Testis (tissue), 3 donors: ENCODE measurements around the gene EVX2. TPM values are rescaled to one million over a fixed set of nuclear protein-coding genes. Genes with fewer than 3 reads are reported as not detected.

Experiments used
- DNase-seq: peaks from one replicate; pipeline ENCODE4 v3.0.0-alpha.2; 2019
- H3K27ac ChIP-seq, 2 donors: fragments of 200-600 bp; sonication (generic); one replicate each; pipeline ENCODE4 v1.5.1; 2019
- H3K27me3 ChIP-seq: fragments of 200-600 bp; sonication (generic); one replicate; pipeline ENCODE4 v1.5.1; 2019
- H3K36me3 ChIP-seq: fragments of 200-600 bp; sonication (generic); one replicate; pipeline ENCODE4 v1.5.1; 2017; ENCODE audit warnings: low read depth; ENCODE audit errors: missing control alignments
- H3K4me1 ChIP-seq: fragments of 200-600 bp; sonication (generic); one replicate; pipeline ENCODE4 v1.5.1; 2019
- H3K4me3 ChIP-seq, 2 donors: fragments of 200-600 bp; sonication (generic); one replicate each; pipeline ENCODE4 v1.5.1; 2017 to 2019
- H3K9me3 ChIP-seq: fragments of 200-600 bp; sonication (generic); one replicate; pipeline ENCODE4 v1.5.1; 2017
- POLR2A ChIP-seq: fragments of 450-650 bp; IDR thresholded peaks from one replicate; pipeline ENCODE4 v1.6.1; 2017; ENCODE audit warnings: antibody characterized with exemption, mild to moderate bottlenecking, moderate library complexity
- WGBS, 2 donors: methylation state at CpG; one replicate each; pipeline ENCODE4 v1.1.5; 2018; 5-methylcytosine and 5-hydroxymethylcytosine counted together
- intact Hi-C: fragments of 100-400 bp; cut with DNase I; formaldehyde crosslinking; loops from one replicate; pipeline ENCODE4 v1.15.1; 2023; ENCODE audit warnings: low total_unique reads
- polyA plus RNA-seq: library from polyadenylated mRNA; stranded (reverse); fragments of 350-450 nt; fragmentation: Illumina TruSeq; extraction: RNeasy Lipid Tissue Mini Kit (QIAGEN cat#74804); gene quantifications from one replicate; pipeline ENCODE4 v1.2.3, GENCODE V29; 2014; ENCODE audit warnings: low read depth, low replicate concordance; ENCODE audit not compliant: insufficient read depth
- total RNA-seq, 2 donors: library from RNA; depleted of rRNA; stranded (reverse); fragments of >200 nt; gene quantifications; one replicate each; pipeline ENCODE4 v1.2.3, GENCODE V29; 2016
- TF ChIP-seq, protein P1 (sequence below), 3 experiments: fragments of 450-650 bp in 2 of 3; fragments of 200-600 bp in 1 of 3; sonication (generic) in 1 of 3; IDR thresholded peaks; one replicate each; pipeline ENCODE4 v1.5.1; 2016 to 2019; ENCODE audit warnings: antibody characterized with exemption in 3 of 3, mild to moderate bottlenecking in 2 of 3, moderate library complexity in 1 of 3

The EVX2 gene
- total and polyA plus RNA-seq, 3 donors from 2014 or later, result 1.5 to 3.1 (median 2.3) TPM

DNA sequence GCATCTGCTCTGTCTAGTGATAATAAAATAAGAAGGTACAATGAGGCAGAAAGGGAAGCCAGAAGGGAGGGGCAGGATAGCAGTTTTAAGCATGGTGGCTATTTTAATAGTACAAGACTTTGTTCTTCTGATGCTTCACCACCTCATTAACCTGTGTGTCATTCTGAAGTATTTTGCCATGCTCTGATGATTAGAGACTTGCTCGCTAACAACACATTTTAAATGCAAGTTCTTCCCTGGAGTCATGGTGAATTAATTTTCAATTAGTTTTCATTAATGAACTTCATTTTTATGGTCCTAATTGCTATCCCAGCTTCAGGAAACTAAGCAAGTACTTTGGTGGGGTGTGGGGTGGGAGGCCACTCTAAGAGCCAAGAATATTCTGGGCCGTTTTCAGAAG, 56.0 kb downstream of the EVX2 start:
- no peaks in the 10 kb centered on the region for H3K9me3 ChIP-seq
- intact Hi-C loops, result no loop called here
- DNase-seq, result no peak
- no peaks in the 10 kb centered on the region for H3K4me1 ChIP-seq
- TF ChIP-seq POLR2A, result no peak
- TF ChIP-seq, protein P1, sequence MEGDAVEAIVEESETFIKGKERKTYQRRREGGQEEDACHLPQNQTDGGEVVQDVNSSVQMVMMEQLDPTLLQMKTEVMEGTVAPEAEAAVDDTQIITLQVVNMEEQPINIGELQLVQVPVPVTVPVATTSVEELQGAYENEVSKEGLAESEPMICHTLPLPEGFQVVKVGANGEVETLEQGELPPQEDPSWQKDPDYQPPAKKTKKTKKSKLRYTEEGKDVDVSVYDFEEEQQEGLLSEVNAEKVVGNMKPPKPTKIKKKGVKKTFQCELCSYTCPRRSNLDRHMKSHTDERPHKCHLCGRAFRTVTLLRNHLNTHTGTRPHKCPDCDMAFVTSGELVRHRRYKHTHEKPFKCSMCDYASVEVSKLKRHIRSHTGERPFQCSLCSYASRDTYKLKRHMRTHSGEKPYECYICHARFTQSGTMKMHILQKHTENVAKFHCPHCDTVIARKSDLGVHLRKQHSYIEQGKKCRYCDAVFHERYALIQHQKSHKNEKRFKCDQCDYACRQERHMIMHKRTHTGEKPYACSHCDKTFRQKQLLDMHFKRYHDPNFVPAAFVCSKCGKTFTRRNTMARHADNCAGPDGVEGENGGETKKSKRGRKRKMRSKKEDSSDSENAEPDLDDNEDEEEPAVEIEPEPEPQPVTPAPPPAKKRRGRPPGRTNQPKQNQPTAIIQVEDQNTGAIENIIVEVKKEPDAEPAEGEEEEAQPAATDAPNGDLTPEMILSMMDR (IDR thresholded peaks at IDR 0.05), result no peak
- no peak overlapping the region for H3K4me3 ChIP-seq
- H3K27me3 ChIP-seq, result no peaks in the 10 kb centered on the region
- no peaks in the 10 kb centered on the region for H3K36me3 ChIP-seq
- 83% methylated on average over 2 of the region's 2 CpGs for WGBS, 2 donors
- no peak overlapping the region for H3K27ac ChIP-seq

Other genes starting within 250 kb of the EVX2 start
- gene LNPK, start 81.7 kb downstream of the EVX2 start, total RNA-seq, result 10 to 100 TPM; 19.5 to 23.8 TPM
- gene LNPK, start 81.7 kb downstream of the EVX2 start, polyA plus RNA-seq, result 45.2 TPM
- under 1 TPM in 1 of 2 donors, not detected in 1; 0.31 TPM for gene HOXD13, start 8.8 kb upstream of the EVX2 start, total RNA-seq
- 0.36 TPM for gene HOXD13, start 8.8 kb upstream of the EVX2 start, polyA plus RNA-seq
- gene HOXD12, start 15.8 kb upstream of the EVX2 start, total RNA-seq, result not detected
- gene HOXD12, start 15.8 kb upstream of the EVX2 start, polyA plus RNA-seq, result not detected
- 1 to 10 TPM in 1 of 2 donors, under 1 TPM in 1; 0.62 to 1.7 TPM for gene HOXD11, start 23.3 kb upstream of the EVX2 start, total RNA-seq
- 0.29 TPM for gene HOXD11, start 23.3 kb upstream of the EVX2 start, polyA plus RNA-seq
- 1 to 10 TPM; 2.7 to 3.3 TPM for gene HOXD10, start 32.8 kb upstream of the EVX2 start, total RNA-seq
- 0.92 TPM for gene HOXD10, start 32.8 kb upstream of the EVX2 start, polyA plus RNA-seq
- 10 to 100 TPM; 15.7 to 21.2 TPM for gene HOXD9, start 38.8 kb upstream of the EVX2 start, total RNA-seq
- 8.2 TPM for gene HOXD9, start 38.8 kb upstream of the EVX2 start, polyA plus RNA-seq
- 10 to 100 TPM; 39.8 to 41.2 TPM for gene HOXD8, start 45.7 kb upstream of the EVX2 start, total RNA-seq
- gene HOXD8, start 45.7 kb upstream of the EVX2 start, polyA plus RNA-seq, result 36.6 TPM
- 10 to 100 TPM; 11.5 to 13.3 TPM for gene HOXD4, start 67.6 kb upstream of the EVX2 start, total RNA-seq
- gene HOXD4, start 67.6 kb upstream of the EVX2 start, polyA plus RNA-seq, result 2.7 TPM
- 10 to 100 TPM; 14.0 to 22.3 TPM for gene HOXD3, start 73.3 kb upstream of the EVX2 start, total RNA-seq
- gene HOXD3, start 73.3 kb upstream of the EVX2 start, polyA plus RNA-seq, result 2.7 TPM
- 1 to 10 TPM; 5.5 to 7.6 TPM for gene HOXD1, start 104.7 kb upstream of the EVX2 start, total RNA-seq
- gene HOXD1, start 104.7 kb upstream of the EVX2 start, polyA plus RNA-seq, result 1.8 TPM
- gene MTX2, start 185.5 kb upstream of the EVX2 start, total RNA-seq, result 10 to 100 TPM; 58.0 to 61.1 TPM
- gene MTX2, start 185.5 kb upstream of the EVX2 start, polyA plus RNA-seq, result 155 TPM